Stimulated activated CD8-positive, alpha-beta memory T cell treated with anti-CD3 and anti-CD28 coated beads, Interleukin-12 subunit alpha, Interleukin-12 subunit beta, amount 100 ng/mL, for 1 hour (primary cell): Measurements from ENCODE around the gene HCAR1.
"Not testable (repeated sequence)": the region's sequence is repeated elsewhere in the genome, so short reads cannot be mapped to it uniquely, and the experiment has no call there.

Source experiments
- DNase-seq: peaks from one replicate; pipeline ENCODE4 v3.0.0-alpha.2; 2020; ENCODE audit warnings: low read depth

The HCAR1 gene

GRCh38 chr12:122730215-122731014 lies at the start of gene HCAR1:
Gene HCAR1 (minus strand): TSS chr12:122730844. CDS start chr12:122730339, 505 bp downstream.
- no peak for DNase-seq

- no peak for DNase-seq
Observed at GRCh38 chr12:122757568-122757967, 26.9 kb upstream of the HCAR1 start.

GRCh38 chr12:122754790-122755189 lies 24.1 kb upstream of the HCAR1 start:
- no peak for DNase-seq

GRCh38 chr12:122753319-122753650 lies 22.6 kb upstream of the HCAR1 start:
- DNase-seq: no peak

- peak; percentile 98 for DNase-seq
Observed at GRCh38 chr12:122752464-122753318, 22.0 kb upstream of the HCAR1 start, which contains the start of gene DENR. Gene DENR (plus strand): TSS chr12:122752824. CDS start chr12:122753702, 878 bp downstream.

GRCh38 chr12:122750781-122751515 lies 20.3 kb upstream of the HCAR1 start:
- DNase-seq: not testable (repeated sequence)

- no peak for DNase-seq
Observed at GRCh38 chr12:122749569-122750332, 19.1 kb upstream of the HCAR1 start.

GRCh38 chr12:122747224-122748135 lies 16.8 kb upstream of the HCAR1 start:
- DNase-seq: no peak

- DNase-seq: no peak
Observed at GRCh38 chr12:122743895-122744525, 13.4 kb upstream of the HCAR1 start.

GRCh38 chr12:122740351-122740750 lies 9.7 kb upstream of the HCAR1 start:
- no peak for DNase-seq

- no peak for DNase-seq
Observed at GRCh38 chr12:122738571-122738970, 7.9 kb upstream of the HCAR1 start.

GRCh38 chr12:122732611-122733010 lies 2.0 kb upstream of the HCAR1 start:
- no peak for DNase-seq

- DNase-seq: no peak
Observed at GRCh38 chr12:122732170-122732569, 1.5 kb upstream of the HCAR1 start.

- no peak for DNase-seq
Observed at GRCh38 chr12:122729583-122730214, 945 bp downstream of the HCAR1 start.

GRCh38 chr12:122726080-122726558 lies 4.5 kb downstream of the HCAR1 start:
- no peak for DNase-seq

- no peak for DNase-seq
Observed at GRCh38 chr12:122725452-122726079, 5.1 kb downstream of the HCAR1 start.

GRCh38 chr12:122724641-122725243 lies 5.9 kb downstream of the HCAR1 start:
- no peak for DNase-seq

- no peak for DNase-seq
Observed at GRCh38 chr12:122722387-122722786, 8.3 kb downstream of the HCAR1 start.
